Activated naive CD4-positive, alpha-beta T cell (primary cell): ENCODE data around the gene NUP93.
A peak's percentile ranks its signal among the peaks of the same experiment; 100 is the strongest.
"Not testable (repeated sequence)": the region's sequence is repeated elsewhere in the genome, so short reads cannot be mapped to it uniquely, and the experiment has no call there.

Experiments used
- DNase-seq, 4 experiments: peaks; one replicate each; lab custom pipeline; 2025; lab: John Stamatoyannopoulos, UW

NUP93 gene

DNA sequence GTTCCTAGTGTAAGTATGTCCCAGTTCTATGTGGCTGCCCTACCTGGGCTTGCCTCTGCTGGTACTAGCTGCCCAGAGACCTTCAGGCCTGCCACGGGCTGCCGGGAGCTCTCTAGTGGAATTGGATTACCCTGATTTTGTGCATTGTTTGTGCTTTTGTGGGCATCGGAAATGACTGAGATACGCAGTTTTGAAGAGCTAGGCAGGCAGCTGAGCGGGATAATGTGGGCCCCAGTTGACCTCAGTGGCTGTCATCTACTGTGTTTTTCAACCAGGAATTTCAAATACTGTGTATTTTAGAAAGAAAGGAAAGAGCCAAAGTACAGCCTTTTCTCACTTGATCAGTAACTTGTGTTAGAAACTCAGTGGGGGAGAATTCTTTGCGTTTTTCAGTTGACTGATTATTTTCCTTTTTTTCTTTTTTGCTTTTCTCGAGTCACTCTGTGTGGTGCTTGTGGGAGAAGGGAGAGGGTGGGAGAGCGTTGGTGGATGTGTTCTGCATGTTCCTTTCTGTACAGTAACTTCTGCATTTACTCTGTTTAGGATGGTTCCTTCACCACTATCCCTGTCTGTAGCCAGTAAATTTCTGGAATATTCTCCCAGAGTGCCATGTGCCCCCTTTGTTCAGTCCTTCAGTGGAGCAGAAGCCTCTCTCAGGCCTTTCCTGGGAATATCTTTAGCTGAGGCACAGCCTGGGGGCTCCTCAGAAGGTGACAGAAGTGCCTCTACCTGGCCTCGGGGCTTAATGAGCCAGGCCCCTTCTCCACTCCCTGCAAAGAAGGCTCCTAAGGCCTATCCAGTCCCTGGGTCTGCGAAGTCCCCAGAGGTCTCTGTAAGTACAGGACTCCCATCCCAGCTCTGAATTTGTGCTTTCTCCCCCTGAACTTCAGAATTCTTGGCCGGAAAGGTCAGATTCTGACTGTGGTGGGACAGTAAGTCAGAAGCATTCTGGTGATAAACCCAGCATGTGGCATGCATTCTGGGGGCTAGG is 120.1 kb downstream of the NUP93 start:
- no peak for DNase-seq

DNA sequence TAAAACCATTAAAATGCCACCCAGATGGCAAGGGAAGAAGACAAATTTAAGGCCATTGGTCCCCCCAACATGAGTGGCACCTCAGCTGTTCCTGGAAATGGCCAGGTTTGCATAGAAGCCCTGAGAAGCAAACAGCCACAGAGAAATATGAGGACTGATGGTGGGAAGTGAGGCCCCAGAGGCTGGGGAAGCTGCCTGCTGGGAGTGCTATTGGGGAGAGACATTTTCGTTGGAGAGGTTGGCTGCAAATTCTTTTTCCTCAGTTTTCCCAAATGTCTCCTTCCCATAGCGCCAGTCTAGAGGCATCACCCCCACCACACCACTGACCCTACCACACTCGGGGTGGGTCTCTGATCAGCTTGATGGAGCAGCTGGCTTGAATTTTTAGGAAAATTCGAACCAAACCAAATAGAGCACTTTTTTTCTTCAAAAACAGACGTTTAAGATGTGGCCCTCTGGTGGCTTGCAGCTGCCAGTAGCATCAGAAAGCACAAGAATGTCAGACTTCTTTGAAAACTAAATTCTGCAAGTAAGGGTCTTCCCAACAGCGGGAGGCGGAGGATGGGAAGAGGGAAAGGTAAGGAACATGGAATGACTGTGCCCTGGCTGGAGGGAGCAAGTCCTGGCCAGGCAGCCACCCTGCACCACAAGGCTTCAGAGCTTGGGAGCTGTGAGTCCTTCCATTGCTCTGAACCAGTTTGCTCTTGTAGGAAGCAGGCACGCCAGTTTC is 121.9 kb downstream of the NUP93 start:
- no peak for DNase-seq

DNA sequence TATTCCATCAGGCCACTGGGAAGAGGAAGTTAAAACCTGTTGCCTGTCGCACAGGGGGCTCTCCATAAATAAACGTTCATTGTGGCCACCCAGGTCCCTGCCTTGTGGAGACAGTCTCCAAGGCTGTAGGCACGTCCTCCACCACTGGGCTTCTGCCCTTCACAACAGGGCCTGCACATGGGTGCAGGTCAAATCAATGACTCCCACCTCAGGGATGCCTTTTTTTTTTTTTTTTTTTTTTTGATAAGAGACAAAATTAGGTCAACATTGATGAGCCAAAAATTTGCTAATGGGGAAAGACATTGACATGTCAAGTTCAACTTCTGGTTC is 122.4 kb downstream of the NUP93 start:
- DNase-seq = no peak

DNA sequence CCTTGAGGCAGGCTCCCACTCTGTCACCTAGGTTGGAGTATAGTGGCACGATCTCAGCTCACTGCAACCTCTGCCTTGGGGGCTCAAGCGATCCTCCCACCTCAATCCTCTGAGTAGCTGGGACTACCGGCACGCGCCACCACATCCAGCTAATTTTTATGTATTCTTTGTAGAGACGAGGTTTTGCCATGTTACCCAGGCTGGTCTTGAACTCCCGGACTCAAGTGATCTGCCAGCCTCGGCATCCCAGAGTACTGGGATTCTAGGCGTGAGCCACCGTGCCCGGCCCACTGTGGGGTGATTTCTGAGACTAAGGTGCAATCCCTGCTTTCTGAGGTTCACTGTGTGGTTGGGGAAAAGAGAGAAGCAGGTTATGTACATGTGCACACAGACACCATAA is 123.0 kb downstream of the NUP93 start:
- no peak for DNase-seq

DNA sequence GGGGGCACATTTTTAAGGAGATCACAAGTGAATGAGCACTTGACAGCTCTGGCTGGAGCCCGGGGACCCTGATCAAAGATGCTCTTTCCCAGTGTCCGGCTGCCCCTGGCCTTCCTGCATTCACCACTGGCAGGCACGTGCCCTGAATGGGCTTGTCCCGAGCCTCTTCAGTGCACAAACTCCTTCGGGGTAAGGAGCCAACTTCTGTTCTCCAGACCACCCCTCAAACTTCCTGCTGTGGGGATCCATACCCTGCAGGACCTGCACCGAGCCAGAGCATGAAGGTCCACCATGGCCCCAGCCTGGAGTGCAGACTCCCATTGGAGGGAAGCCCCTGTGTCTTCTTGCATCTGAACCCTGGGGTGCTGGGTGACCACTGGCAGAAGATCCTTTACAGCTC is 125.3 kb downstream of the NUP93 start:
- no peak for DNase-seq

DNA sequence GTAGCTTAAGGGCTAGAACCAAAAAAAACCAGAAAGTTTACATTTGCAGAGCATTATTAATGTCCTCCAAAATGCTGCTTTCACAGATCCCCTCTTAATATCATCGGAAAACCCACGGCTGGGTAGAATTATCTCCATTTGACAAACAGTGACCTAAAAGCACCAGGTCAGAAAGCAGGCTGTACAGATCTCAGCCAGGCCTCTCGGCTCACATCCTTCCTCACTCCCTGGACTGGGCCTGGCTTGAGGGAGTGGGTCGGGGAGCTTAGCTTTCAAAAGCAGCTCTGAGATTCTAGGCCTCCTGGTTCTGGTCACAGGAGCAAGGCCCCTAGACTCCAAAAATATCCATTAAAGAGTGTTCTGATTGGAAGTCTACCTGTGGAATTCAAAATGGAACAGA is 126.0 kb downstream of the NUP93 start:
- DNase-seq = no peak

DNA sequence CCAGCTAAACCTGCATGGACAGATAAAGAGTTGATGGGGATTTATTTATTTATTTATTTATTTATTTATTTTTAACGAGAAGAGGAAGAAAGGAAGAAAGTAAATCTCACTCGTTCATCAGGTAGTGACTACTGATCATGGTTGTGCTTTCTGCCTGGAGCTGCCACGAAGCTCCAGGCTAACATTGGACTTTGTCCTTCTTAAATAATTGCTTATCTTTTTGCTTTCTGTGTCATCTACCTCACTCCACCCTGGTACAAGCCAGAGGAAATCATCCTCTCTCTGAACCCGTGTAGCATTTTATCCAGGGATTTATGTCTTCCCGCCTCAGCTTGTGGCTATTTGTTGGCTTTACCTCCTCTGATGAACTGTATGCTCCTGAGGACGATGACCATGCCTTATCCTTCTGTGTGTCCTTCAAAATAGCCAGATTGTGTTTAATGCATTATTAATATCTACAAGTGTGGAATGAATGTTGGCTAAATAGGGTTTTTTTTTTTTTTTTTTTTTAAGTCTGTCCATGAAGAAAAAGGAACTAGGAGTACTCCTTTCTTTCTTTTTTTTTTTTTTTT is 127.0 kb downstream of the NUP93 start:
- no peak for DNase-seq

DNA sequence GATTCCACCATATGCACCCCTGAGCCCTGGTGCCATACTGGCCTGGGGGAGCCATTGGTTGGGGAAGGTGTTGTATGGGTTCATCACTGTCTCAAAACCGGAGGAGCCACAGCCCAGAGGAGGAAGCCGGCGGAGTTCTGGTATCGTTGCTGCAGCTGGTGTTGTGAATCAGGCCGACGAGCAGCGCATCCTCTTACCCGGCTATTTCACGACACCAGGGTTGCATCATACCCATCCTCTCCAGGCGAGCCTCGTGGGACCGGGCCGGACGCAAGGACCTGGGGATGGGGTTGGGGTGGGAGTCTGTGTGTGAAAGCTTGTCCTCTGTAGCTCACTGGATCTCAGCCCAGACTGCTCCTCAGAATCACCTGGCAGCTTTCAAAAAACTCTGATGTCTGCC is 128.4 kb downstream of the NUP93 start:
- DNase-seq = no peak

DNA sequence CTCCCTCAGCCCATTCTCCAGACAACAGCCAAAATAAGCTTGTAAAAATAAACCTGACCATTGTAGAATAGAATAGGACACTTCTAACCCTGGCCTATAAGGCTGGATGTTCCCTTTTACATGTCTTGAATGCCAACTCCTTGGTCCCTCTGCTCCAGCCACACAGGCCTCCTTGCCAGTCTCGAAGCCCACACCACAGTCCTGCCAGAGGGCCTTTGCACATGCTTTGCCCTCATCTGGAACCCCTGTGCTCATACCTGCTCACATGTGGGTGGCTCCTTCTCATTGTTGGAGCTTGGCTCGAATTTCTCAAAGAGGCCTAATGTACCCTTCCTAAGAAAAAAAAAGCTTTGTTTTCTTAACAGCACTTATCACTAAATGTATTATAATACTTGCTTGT is 129.7 kb downstream of the NUP93 start:
- no peak for DNase-seq

DNA sequence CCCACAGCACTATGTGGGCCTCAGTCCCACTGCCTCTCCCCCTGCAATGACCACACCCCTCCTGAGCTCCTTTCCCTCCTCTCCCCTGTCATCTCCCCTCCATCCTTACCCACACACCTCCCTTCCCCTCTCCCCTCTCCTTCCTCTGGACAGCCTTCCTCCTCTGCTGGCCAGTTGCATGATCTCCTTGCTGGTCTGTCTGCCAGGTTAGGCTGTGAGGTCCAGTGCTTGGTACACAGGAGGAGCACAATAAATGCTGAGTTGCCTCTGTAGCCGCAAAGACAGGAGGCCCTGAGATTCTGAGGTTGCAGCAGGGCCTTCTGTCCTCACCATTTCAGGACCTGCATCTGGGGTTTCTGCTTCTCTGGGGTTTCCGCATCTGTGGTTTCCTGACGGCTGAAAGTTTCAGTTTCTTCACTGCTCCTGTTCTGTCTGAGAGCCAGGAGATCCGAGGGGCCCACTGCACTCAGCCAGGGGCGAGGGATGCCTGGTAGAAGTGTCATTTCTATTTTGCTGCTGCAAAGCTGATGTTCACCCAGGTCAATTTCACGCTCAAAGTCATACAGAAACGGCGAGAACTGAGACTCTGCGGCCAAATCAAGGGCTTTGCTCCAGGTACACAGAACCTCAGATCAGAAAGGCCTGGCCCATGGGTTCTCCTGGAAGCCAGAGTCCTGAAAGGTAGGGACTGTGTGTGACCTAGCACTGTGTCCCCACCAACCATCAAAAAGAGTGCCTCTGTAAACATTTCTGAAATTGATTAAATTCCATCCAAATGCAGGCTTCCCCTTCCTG is 130.5 kb downstream of the NUP93 start:
- peak in 1 of 4 experiments; percentile 19 for DNase-seq

DNA sequence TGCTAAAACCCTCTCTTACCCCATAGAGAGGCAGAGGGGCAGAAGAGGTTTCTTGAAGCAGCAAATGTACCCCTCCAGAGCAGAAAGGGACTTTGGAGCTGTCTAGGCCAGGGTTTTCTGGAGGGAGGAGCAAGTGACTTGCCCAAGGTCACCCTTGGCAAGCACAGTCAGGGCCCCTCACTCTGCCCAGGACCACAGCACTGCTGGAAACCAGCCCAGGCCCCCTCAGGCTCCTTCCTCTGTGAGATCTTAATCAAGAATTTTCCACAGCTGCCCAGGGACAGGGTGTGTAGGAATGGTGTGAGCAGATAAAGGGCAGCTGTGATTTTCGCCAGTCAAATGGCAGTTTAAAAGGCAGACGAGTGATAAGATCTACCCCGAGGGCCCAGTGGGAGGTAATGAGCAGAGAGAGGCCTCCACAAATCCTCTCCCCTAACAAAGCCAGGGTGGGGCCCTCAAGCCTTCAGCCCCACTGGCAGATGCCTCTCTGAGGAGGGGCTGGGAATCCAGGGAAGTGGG is 131.2 kb downstream of the NUP93 start:
- DNase-seq = no peak

DNA sequence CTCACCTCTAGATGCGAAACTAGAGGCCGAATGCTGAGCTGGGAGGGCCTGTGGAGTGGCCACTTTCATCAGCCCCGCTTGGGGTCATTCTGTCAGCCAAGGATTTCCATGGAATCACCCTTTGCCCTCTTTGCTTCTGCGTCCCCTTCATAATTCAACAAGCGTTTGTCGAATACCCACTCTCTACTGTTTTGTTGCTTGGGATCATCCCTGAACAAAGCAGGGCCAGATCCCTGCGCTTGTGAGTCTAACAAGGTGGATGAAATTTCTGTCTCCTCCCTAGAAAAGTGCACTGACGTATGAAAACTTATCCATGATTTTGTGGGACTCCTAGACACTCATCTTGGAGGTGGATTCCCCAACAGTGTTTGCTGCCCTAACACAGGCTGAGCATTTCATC is 131.8 kb downstream of the NUP93 start:
- no peak for DNase-seq

DNA sequence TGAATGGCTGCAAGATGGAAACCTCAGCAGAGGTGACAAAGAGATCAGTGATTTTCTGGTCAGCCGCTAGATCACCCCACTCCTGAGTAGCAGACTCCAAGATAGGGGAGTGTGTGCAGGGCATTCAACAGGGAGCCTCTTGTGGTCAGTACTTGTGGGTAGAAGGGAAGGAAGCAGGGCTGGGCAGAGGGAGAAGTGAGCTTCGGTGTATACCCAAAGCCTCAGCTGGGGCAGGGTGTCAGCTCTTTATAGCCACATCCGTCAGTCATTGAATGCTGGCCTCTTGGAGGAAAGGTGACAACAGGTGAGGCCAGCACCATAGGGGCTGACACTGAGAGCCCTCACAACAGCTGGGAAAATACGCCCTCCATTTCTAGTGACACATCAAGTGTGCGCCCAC is 132.8 kb downstream of the NUP93 start:
- no peak for DNase-seq

DNA sequence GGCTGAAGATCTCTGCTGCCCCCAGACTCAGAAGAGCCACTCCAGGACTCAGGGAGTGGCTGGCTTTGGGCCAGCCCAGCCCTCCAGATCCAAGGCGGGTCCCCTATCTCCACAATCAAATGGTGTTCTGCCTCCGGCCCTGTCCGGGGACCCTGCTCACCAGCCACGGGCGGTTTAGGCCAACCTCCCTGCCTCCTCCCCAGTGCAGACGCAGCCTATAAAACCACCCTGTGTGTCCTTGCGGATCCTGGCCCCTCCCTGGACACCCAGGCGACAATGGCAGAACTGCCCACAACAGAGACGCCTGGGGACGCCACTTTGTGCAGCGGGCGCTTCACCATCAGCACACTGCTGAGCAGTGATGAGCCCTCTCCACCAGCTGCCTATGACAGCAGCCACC is 135.0 kb downstream of the NUP93 start, which contains the start of gene SLC12A3:
Gene SLC12A3 (plus strand): TSS at position 248 of the 400 bp plus-strand sequence. CDS start 29 bp downstream, at position 277.
- no peak for DNase-seq

DNA sequence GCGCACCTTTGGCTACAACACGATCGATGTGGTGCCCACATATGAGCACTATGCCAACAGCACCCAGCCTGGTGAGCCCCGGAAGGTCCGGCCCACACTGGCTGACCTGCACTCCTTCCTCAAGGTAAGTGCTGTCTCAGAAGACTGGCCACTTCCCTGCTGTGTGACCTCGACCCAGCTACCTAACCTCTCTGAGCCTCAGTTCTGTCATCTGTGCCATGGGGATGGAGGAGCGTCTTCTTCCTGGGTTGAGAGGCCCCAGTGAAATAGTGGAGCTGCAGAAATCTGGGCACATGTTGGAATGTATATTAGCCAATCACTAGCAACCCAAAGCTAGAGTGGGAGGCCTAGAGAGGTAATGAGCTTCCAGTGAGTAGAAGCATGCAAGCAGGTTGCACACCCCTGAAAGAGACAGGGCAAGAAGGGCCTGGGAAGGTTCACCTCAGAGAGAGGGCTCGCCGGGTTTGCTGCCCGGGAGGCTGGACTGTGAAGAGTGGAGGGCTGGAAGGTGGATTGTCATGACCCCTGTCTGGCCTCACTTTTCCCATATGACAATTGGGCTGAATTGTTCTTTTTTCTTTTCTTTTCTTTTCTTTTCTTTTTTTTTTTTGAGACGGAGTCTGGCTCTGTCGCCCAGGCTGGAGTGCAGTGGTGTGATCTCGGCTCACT is 135.6 kb downstream of the NUP93 start:
- no peak for DNase-seq

DNA sequence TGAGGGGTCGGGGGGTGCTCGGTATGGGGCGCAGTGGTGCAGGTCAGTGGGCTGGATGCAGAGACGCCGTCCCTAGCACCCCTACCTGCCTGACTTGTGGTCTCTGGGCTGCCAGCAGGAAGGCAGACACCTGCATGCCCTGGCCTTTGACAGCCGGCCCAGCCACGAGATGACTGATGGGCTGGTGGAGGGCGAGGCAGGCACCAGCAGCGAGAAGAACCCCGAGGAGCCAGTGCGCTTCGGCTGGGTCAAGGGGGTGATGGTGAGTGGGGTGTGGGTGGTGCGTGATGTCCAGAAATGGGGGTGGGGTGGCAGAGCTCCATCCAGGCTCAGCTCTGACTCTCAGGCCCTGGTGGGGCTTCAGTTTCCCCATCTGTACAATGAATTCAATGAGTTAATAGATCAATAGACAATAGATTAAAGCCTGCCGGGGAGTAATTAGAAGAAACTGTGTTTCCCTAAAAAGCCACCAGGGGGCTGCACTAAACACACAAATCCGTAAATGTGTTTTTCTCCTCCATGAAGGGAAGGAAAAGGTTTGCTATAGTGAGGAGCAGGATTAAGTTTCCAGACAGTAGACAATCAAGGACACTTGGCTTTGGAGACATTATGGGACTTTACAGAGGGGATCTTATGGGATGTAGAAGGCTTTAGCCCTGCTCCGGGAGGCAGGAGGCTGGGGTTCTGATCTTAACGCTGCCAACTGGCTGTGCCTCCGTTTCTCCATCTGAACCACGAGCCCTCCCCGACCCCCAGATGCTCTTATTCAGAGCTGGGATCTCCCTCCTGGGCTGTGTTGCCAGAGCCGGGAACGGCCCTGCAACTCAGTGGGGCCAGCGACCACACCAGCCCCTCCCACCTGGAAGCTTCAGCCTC is 137.3 kb downstream of the NUP93 start:
- DNase-seq = no peak

DNA sequence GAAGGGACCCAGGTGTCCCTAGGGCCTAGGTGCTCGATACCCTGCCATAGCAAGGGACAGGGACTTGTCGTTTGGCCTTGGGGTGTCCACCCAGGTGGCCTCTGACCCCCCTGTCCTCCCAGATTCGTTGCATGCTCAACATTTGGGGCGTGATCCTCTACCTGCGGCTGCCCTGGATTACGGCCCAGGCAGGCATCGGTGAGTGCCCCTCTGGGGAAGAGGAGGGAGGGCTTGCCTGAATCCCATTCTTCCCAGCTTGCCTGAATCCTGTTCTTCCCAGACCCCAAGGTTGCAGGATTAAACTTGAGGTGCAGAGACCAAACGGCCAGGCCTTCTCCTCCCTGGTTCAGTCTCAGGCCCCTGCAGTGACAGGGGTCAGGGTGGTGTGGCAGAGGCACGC is 138.2 kb downstream of the NUP93 start:
- DNase-seq = no peak

DNA sequence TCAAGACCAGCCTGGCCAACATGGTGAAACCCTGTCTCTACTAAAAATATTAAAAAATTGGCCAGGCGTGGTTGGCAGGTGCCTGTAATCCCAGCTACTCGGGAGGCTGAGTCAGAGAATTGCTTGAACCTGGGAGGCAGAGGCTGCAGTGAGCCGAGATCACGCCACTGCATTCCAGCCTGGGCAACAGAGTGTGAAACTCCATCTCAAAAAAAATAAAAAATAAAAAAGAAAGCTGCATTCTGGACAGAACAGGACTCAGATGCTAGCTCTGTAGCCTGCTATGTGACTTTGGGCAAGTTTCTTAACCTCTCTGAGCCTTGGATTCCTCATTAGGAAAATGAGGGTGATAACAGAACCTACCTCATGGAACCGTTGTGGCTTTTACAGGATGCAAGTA is 138.8 kb downstream of the NUP93 start:
- DNase-seq = not testable (repeated sequence)

DNA sequence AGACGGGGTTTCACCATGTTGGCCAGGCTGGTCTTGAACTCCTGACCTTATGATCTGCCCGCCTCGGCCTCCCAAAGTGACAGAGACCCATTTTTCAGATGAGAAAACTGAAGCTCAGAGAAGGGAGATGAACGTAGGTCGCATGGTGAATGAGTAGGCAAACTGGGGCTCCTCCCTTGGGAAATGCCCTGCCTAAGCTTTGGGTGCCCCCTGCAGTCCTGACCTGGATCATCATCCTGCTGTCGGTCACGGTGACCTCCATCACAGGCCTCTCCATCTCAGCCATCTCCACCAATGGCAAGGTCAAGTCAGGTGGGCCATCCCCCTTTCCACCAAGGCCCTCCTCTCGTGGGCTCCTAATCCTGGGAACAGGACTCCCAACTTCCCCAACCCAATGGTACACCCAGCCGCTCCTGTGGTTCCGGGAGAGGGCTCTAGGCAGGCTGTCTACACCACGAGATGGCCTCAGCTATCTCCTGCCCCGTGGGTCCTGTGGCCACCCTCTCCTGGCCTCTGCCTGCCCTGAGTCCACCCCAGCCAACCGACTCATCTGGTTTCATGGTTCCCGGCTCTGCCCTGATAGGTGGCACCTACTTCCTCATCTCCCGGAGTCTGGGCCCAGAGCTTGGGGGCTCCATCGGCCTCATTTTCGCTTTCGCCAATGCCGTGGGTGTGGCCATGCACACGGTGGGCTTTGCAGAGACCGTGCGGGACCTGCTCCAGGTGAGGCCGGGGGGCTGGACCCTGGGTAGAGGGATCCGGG is 139.8 kb downstream of the NUP93 start:
- no peak for DNase-seq
